Subcutaneous abdominal adipose tissue (tissue), 5 donors: Measurements from ENCODE around the gene ATG7.

Source experiments
- H3K27ac ChIP-seq: one replicate; pipeline ENCODE4 v1.7.0; 2013; ENCODE audit warnings: low read depth, mild to moderate bottlenecking, inconsistent platforms, low read length, moderate library complexity
- H3K27me3 ChIP-seq, 5 donors: one replicate each; pipeline ENCODE4 v1.7.0; 2013; ENCODE audit warnings: low read length in 5 of 5, inconsistent platforms in 1 of 5; ENCODE audit not compliant: control insufficient read depth in 5 of 5, insufficient read depth in 4 of 5
- H3K36me3 ChIP-seq, 5 donors: one replicate each; pipeline ENCODE4 v1.7.0; 2013; ENCODE audit warnings: low read length in 5 of 5; ENCODE audit not compliant: control insufficient read depth in 5 of 5, insufficient read depth in 5 of 5
- H3K4me1 ChIP-seq, 5 donors: one replicate each; pipeline ENCODE4 v1.7.0; 2013; ENCODE audit warnings: low read length in 5 of 5, mild to moderate bottlenecking in 3 of 5, moderate library complexity in 1 of 5; ENCODE audit not compliant: control insufficient read depth in 5 of 5, insufficient read depth in 5 of 5
- H3K4me3 ChIP-seq, 5 donors: one replicate each; pipeline ENCODE4 v1.7.0; 2013; ENCODE audit warnings: low read length in 5 of 5, low read depth in 1 of 5
- H3K9ac ChIP-seq, 5 donors: one replicate each; pipeline ENCODE4 v1.7.0; 2013; ENCODE audit warnings: low read length in 5 of 5, mild to moderate bottlenecking in 4 of 5, moderate library complexity in 3 of 5
- H3K9me3 ChIP-seq, 5 donors: one replicate each; pipeline ENCODE4 v1.7.0; 2013; ENCODE audit warnings: low read length in 5 of 5; ENCODE audit not compliant: control insufficient read depth in 5 of 5
- donor health status: healthy.
- donor health status: healthy.
- donor health status: healthy.
- donor health status: healthy.
- donor health status: healthy.

The ATG7 gene, protein sequence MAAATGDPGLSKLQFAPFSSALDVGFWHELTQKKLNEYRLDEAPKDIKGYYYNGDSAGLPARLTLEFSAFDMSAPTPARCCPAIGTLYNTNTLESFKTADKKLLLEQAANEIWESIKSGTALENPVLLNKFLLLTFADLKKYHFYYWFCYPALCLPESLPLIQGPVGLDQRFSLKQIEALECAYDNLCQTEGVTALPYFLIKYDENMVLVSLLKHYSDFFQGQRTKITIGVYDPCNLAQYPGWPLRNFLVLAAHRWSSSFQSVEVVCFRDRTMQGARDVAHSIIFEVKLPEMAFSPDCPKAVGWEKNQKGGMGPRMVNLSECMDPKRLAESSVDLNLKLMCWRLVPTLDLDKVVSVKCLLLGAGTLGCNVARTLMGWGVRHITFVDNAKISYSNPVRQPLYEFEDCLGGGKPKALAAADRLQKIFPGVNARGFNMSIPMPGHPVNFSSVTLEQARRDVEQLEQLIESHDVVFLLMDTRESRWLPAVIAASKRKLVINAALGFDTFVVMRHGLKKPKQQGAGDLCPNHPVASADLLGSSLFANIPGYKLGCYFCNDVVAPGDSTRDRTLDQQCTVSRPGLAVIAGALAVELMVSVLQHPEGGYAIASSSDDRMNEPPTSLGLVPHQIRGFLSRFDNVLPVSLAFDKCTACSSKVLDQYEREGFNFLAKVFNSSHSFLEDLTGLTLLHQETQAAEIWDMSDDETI

GRCh38 chr3:11271986-11272904 lies at the start of gene ATG7:
ATG7 (plus strand) TSS chr3:11272397; CDS start chr3:11298696, 26,299 bp downstream.
- Histone ChIP-seq H3K27me3 (no peaks in the 10 kb centered on the region), H3K9me3 (no peaks in the 10 kb centered on the region), H3K4me1 (peaks cover 8 to 28% (median 19%) of the 10 kb centered on the region in 5 donors), H3K36me3 (peaks cover 0 to 9% (median 0%) of the 10 kb centered on the region in 5 donors), H3K9ac (peak within 1 kb of the TSS; percentile 98 to 100 (median 98)), H3K27ac (peak within 1 kb of the TSS; percentile 90), H3K4me3 (peak within 1 kb of the TSS; percentile 96 to 99 (median 97))

DNA sequence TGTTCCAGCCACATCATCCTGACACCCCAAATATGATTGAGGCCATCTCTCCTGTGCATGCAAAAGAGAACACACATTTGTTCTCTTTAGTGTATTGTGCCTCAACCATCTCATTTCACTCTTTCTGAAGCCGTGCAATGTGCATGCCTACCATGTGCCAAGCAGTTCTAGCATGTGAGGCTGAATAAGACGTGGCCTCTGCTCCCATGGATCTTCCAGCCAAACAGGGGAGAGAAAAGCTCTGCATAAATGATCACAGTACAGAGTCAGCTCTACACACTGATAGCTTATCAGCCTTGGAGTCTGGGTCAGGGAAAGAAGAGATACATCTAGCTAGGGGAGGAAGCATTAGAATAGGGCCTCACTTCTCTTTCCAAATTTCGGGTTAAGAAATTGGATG lies 48.2 kb upstream of the ATG7 start:
- Histone ChIP-seq H3K27ac (no peak overlapping the region), H3K9ac (no peak overlapping the region), H3K4me1 (peaks cover 0 to 45% (median 25%) of the 10 kb centered on the region in 5 donors), H3K9me3 (no peaks in the 10 kb centered on the region), H3K27me3 (no peaks in the 10 kb centered on the region), H3K4me3 (no peak overlapping the region), H3K36me3 (peaks cover 0 to 3% (median 0%) of the 10 kb centered on the region in 5 donors)

GRCh38 chr3:11224870-11225229 lies 47.3 kb upstream of the ATG7 start:
- peak overlapping the region in 3 of 5 donors; percentile 25 to 51 (median 45) for H3K4me3 ChIP-seq
- peak overlapping the region; percentile 70 for H3K27ac ChIP-seq
- peaks cover 0 to 3% (median 0%) of the 10 kb centered on the region in 5 donors for H3K36me3 ChIP-seq
- no peaks in the 10 kb centered on the region for H3K9me3 ChIP-seq
- peak overlapping the region in 3 of 5 donors; percentile 19 to 40 (median 39) for H3K9ac ChIP-seq
- H3K27me3 ChIP-seq: no peaks in the 10 kb centered on the region
- H3K4me1 ChIP-seq: peaks cover 0 to 43% (median 25%) of the 10 kb centered on the region in 5 donors

GRCh38 chr3:11226042-11226370 lies 46.2 kb upstream of the ATG7 start:
- peak overlapping the region in 1 of 5 donors; percentile 42 for H3K9ac ChIP-seq
- H3K9me3 ChIP-seq: no peaks in the 10 kb centered on the region
- H3K27ac ChIP-seq: peak overlapping the region; percentile 70
- peak overlapping the region in 3 of 5 donors; percentile 35 to 51 (median 42) for H3K4me3 ChIP-seq
- H3K4me1 ChIP-seq: peaks cover 0 to 33% (median 17%) of the 10 kb centered on the region in 5 donors
- H3K27me3 ChIP-seq: no peaks in the 10 kb centered on the region
- H3K36me3 ChIP-seq: peaks cover 0 to 3% (median 0%) of the 10 kb centered on the region in 5 donors

GRCh38 chr3:11228041-11228440 lies 44.2 kb upstream of the ATG7 start:
- H3K4me3 ChIP-seq: no peak overlapping the region
- peaks cover 0 to 3% (median 0%) of the 10 kb centered on the region in 5 donors for H3K36me3 ChIP-seq
- H3K9ac ChIP-seq: no peak overlapping the region
- peak overlapping the region; percentile 5 for H3K27ac ChIP-seq
- no peaks in the 10 kb centered on the region for H3K27me3 ChIP-seq
- peaks cover 0 to 27% (median 17%) of the 10 kb centered on the region in 5 donors for H3K4me1 ChIP-seq
- no peaks in the 10 kb centered on the region for H3K9me3 ChIP-seq

- Histone ChIP-seq H3K27ac (no peak overlapping the region), H3K36me3 (peaks cover 0 to under 1% (median 0%) of the 10 kb centered on the region in 5 donors), H3K4me3 (no peak overlapping the region), H3K9ac (no peak overlapping the region), H3K4me1 (peaks cover 0 to 18% (median 11%) of the 10 kb centered on the region in 5 donors), H3K9me3 (no peaks in the 10 kb centered on the region), H3K27me3 (no peaks in the 10 kb centered on the region)
Observed at GRCh38 chr3:11230125-11230524, 42.1 kb upstream of the ATG7 start.

GRCh38 chr3:11230832-11231231 lies 41.4 kb upstream of the ATG7 start:
- no peak overlapping the region for H3K9ac ChIP-seq
- peaks cover 0 to 3% (median 0%) of the 10 kb centered on the region in 5 donors for H3K27me3 ChIP-seq
- no peaks in the 10 kb centered on the region for H3K9me3 ChIP-seq
- H3K4me3 ChIP-seq: no peak overlapping the region
- H3K4me1 ChIP-seq: peaks cover 0 to 11% (median 5%) of the 10 kb centered on the region in 5 donors
- H3K36me3 ChIP-seq: peaks cover 0 to 3% (median 0%) of the 10 kb centered on the region in 5 donors
- no peak overlapping the region for H3K27ac ChIP-seq

DNA sequence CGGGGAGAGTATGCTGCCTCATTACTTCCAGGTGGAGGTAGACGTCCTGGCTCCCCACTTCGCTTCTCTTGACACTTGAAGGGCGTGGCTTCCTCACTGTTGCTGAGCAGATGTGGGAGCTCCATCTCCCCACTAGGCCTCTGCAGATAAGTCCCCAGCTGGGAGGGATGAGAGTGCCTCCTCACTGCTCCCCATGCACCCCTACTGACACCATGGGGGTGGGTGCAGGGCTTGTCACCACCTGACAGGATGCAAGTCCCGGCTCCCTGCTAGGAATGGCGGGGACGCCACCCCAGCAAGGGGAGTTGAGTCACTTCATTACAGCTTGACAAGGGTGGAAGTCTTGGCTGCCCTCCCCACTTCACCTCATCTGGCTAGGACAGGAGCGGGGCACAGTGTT lies 36.8 kb upstream of the ATG7 start:
- Histone ChIP-seq H3K36me3 (peaks cover 0 to 3% (median 0%) of the 10 kb centered on the region in 5 donors), H3K4me1 (no peaks in the 10 kb centered on the region), H3K27ac (no peak overlapping the region), H3K9ac (no peak overlapping the region), H3K4me3 (no peak overlapping the region), H3K27me3 (peaks cover 0 to 3% (median 0%) of the 10 kb centered on the region in 5 donors), H3K9me3 (peaks cover 0 to 5% (median 0%) of the 10 kb centered on the region in 5 donors)

- Histone ChIP-seq H3K36me3 (peaks cover 0 to 3% (median 0%) of the 10 kb centered on the region in 5 donors), H3K27me3 (peaks cover 0 to 3% (median 0%) of the 10 kb centered on the region in 5 donors), H3K4me3 (no peak overlapping the region), H3K27ac (no peak overlapping the region), H3K4me1 (no peaks in the 10 kb centered on the region), H3K9ac (no peak overlapping the region), H3K9me3 (peaks cover 0 to 5% (median 0%) of the 10 kb centered on the region in 5 donors)
Observed at GRCh38 chr3:11236588-11237461, 35.4 kb upstream of the ATG7 start.
